Nephron progenitor cell (in vitro differentiated cells): Measurements from ENCODE around the gene EIF4E2.

Source experiments
- DNase-seq: peaks from one replicate; pipeline ENCODE4 v3.0.0; 2021
- H3K27ac Mint-ChIP-seq: 2 replicates; pipeline ENCODE4 v1.8.0; 2021; ENCODE audit warnings: mild to moderate bottlenecking, moderate library complexity, mixed read lengths
- H3K27me3 Mint-ChIP-seq: 2 replicates; pipeline ENCODE4 v1.8.0; 2021; ENCODE audit warnings: mild to moderate bottlenecking, low read depth, mixed read lengths; ENCODE audit not compliant: poor library complexity
- H3K36me3 Mint-ChIP-seq: 2 replicates; pipeline ENCODE4 v1.8.0; 2021; ENCODE audit warnings: low read depth, mixed read lengths
- H3K4me1 Mint-ChIP-seq: 2 replicates; pipeline ENCODE4 v1.8.0; 2021; ENCODE audit warnings: mixed read lengths
- H3K4me3 Mint-ChIP-seq: 2 replicates; pipeline ENCODE4 v1.8.0; 2021; ENCODE audit warnings: mild to moderate bottlenecking, moderate library complexity, mixed read lengths
- H3K9me3 Mint-ChIP-seq: 2 replicates; pipeline ENCODE4 v1.8.0; 2021; ENCODE audit warnings: mild to moderate bottlenecking, moderate library complexity, mixed read lengths
- CTCF ChIP-seq: fragments of 200-600 bp; sonication (generic); IDR thresholded peaks from 2 replicates; pipeline ENCODE4 v1.5.0; 2021; ENCODE audit warnings: antibody characterized with exemption

EIF4E2 gene

GRCh38 chr2:232578626-232579025, 28.1 kb downstream of the EIF4E2 start:
- H3K9me3 Mint-ChIP-seq = no peaks in the 10 kb centered on the region
- H3K36me3 Mint-ChIP-seq = peaks cover 87% of the 10 kb centered on the region
- no peak for DNase-seq
- H3K27ac Mint-ChIP-seq = peak overlapping the region; percentile 15
- no peaks in the 10 kb centered on the region for H3K27me3 Mint-ChIP-seq
- H3K4me3 Mint-ChIP-seq = no peak overlapping the region
- H3K4me1 Mint-ChIP-seq = peaks cover 9% of the 10 kb centered on the region
- TF ChIP-seq CTCF = no peak

DNA sequence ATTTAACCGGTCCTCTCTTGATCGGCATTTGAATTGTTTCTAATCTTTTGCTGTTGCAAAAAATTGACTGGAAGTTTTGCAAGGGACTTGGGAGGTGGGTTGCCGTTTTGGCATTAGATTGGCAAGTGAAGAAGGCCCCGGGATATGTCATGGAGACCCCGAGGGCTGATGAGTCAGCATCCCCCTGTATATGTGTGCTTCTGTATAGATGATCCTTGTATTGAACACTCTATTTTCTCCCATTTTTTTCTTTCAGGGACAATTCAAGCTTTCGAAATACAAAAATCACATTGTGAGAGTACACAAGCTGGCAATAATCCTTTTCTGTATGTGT, 30.1 kb downstream of the EIF4E2 start:
- TF ChIP-seq CTCF = no peak
- H3K9me3 Mint-ChIP-seq = peaks cover 5% of the 10 kb centered on the region
- H3K4me3 Mint-ChIP-seq = no peak overlapping the region
- no peak overlapping the region for H3K27ac Mint-ChIP-seq
- H3K4me1 Mint-ChIP-seq = no peaks in the 10 kb centered on the region
- no peak for DNase-seq
- H3K27me3 Mint-ChIP-seq = no peaks in the 10 kb centered on the region
- H3K36me3 Mint-ChIP-seq = peaks cover 85% of the 10 kb centered on the region

DNA sequence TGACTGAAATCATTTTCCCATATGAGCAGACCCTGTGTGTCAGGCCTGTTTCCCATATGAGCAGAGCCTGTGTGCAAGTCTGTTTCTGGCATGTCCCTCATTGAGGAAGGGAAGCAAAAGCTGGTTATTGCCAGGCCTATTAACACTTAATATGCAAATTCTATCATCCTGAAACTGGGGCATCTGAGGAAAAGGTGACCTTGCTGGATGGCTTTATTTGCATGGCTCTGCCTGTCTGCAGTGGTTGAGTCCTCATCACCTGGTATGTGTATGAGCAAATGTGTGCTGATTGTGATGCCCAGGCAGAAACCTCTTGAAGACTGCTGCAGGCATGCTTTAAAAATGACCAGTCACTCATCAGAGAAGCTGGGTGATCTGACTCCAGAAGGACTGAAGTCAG, 31.2 kb downstream of the EIF4E2 start:
- TF ChIP-seq CTCF = no peak
- H3K27me3 Mint-ChIP-seq = no peaks in the 10 kb centered on the region

GRCh38 chr2:232584238-232584637, 33.7 kb downstream of the EIF4E2 start:
- no peak for TF ChIP-seq CTCF
- Mint-ChIP-seq H3K27me3 (no peaks in the 10 kb centered on the region), H3K4me3 (no peak overlapping the region), H3K36me3 (peaks cover 56% of the 10 kb centered on the region), H3K4me1 (no peaks in the 10 kb centered on the region), H3K9me3 (peaks cover 5% of the 10 kb centered on the region), H3K27ac (no peak overlapping the region)
- DNase-seq = no peak

More for the DNA sequence above, 31.2 kb downstream of the EIF4E2 start:
- no peaks in the 10 kb centered on the region for H3K4me1 Mint-ChIP-seq
- no peak overlapping the region for H3K27ac Mint-ChIP-seq
- peaks cover 76% of the 10 kb centered on the region for H3K36me3 Mint-ChIP-seq
- DNase-seq = no peak
- H3K4me3 Mint-ChIP-seq = no peak overlapping the region
- H3K9me3 Mint-ChIP-seq = peaks cover 5% of the 10 kb centered on the region

GRCh38 chr2:232586943-232587505, 36.5 kb downstream of the EIF4E2 start:
- Mint-ChIP-seq H3K4me1 (no peaks in the 10 kb centered on the region), H3K36me3 (peaks cover 46% of the 10 kb centered on the region), H3K4me3 (no peak overlapping the region), H3K9me3 (peaks cover 12% of the 10 kb centered on the region), H3K27me3 (no peaks in the 10 kb centered on the region), H3K27ac (no peak overlapping the region)
- TF ChIP-seq CTCF = no peak
- DNase-seq = no peak

- Mint-ChIP-seq H3K27ac (no peak overlapping the region), H3K36me3 (peaks cover 41% of the 10 kb centered on the region), H3K9me3 (peaks cover 12% of the 10 kb centered on the region), H3K4me3 (no peak overlapping the region), H3K4me1 (no peaks in the 10 kb centered on the region), H3K27me3 (no peaks in the 10 kb centered on the region)
- no peak for DNase-seq
- no peak for TF ChIP-seq CTCF
These were observed 37.0 kb downstream of the EIF4E2 start for GRCh38 chr2:232587512-232587911.
